ENCODE measurements around the gene LHX3. TPM values are rescaled to one million over a fixed set of nuclear protein-coding genes. Genes with fewer than 3 reads are reported as not detected.
A peak's percentile ranks its signal among the peaks of the same experiment; 100 is the strongest.

The LHX3 gene
- polyA plus RNA-seq, 4 donors = not detected

DNA sequence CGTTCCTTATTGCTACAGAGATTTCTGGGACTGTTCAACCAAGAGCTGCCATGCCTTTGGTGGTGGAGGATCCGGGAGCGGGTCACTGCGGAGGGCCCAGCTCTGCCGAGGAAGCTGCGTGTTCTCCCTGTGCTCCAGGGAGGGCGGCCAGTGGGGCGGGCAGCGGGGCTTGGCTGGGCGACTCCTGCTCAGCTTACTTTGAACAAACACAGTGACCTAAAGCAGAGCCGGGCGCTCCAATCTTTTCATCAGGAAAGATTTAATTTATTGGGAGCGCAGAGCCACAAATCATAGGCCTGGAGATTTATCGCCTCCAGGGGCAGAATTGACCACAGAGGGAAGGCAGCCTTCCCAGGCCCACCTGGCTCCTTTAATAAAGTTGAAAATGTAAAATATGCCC lies 27.7 kb downstream of the LHX3 start:
- Histone ChIP-seq H3K27me3 (ENCODE audit: control insufficient read depth in 3 of 3, insufficient read depth in 3 of 3, low read length in 3 of 3) (no peaks in the 10 kb centered on the region), H3K4me1 (ENCODE audit: control insufficient read depth in 3 of 3, insufficient read depth in 2 of 3, low read depth in 1 of 3, low read length in 2 of 3) (peaks cover 0 to 3% (median 0%) of the 10 kb centered on the region in 3 donors), H3K27ac (ENCODE audit: low read depth in 1 of 3, low read length in 2 of 3) (no peak overlapping the region), H3K4me3 (ENCODE audit: low read depth in 1 of 3, low read length in 3 of 3) (no peak overlapping the region), H3K36me3 (ENCODE audit: control insufficient read depth in 3 of 3, insufficient read depth in 2 of 3, low read depth in 1 of 3, low read length in 3 of 3) (no peaks in the 10 kb centered on the region), H3K9me3 (ENCODE audit: control insufficient read depth in 2 of 2, insufficient read depth in 1 of 2, low read depth in 1 of 2, low read length in 1 of 2) (no peaks in the 10 kb centered on the region)
- FAIRE-seq = no peak
- no peak for DNase-seq
- 82 to 89% (median 88%) methylated on average over 14 of the region's 14 CpGs for WGBS, 3 donors

DNA sequence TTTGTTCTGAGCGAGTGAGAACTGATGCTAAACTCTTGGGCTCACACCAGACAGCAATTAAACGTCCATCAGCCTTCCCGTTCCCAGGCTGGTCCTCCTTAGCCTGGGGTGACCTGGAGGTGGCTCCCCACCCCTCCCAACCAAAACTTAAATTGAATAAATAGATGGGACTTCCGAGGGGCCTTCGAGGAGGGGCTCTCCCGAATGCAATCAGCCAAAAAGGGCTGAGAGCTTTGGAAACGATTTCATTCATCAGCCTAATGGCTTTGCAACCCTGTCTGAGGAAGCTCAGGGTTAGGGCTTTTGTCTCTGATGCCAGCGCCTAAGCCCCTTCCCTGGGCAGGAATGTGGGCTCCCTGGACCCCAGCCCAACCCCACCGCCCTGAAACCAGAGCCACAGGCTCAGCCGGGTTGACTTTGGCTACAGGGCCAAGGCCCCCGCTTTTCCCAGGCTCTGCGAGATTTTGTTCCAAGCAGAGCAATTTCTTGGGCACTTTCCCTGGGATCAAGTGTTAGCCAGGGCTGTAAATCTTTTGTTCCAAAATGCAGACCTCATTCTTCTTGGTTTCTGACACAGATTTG lies 29.2 kb downstream of the LHX3 start:
- Histone ChIP-seq H3K4me1 (ENCODE audit: control insufficient read depth in 3 of 3, insufficient read depth in 2 of 3, low read depth in 1 of 3, low read length in 2 of 3) (peaks cover 0 to 12% (median 0%) of the 10 kb centered on the region in 3 donors), H3K36me3 (ENCODE audit: control insufficient read depth in 3 of 3, insufficient read depth in 2 of 3, low read depth in 1 of 3, low read length in 3 of 3) (no peaks in the 10 kb centered on the region), H3K9me3 (ENCODE audit: control insufficient read depth in 2 of 2, insufficient read depth in 1 of 2, low read depth in 1 of 2, low read length in 1 of 2) (no peaks in the 10 kb centered on the region), H3K27me3 (ENCODE audit: control insufficient read depth in 3 of 3, insufficient read depth in 3 of 3, low read length in 3 of 3) (no peaks in the 10 kb centered on the region), H3K4me3 (ENCODE audit: low read depth in 1 of 3, low read length in 3 of 3) (no peak overlapping the region), H3K27ac (ENCODE audit: low read depth in 1 of 3, low read length in 2 of 3) (no peak overlapping the region)
- WGBS, 3 donors = 57 to 63% (median 62%) methylated on average over 12 of the region's 12 CpGs
- no peak for FAIRE-seq
- DNase-seq = no peak

DNA sequence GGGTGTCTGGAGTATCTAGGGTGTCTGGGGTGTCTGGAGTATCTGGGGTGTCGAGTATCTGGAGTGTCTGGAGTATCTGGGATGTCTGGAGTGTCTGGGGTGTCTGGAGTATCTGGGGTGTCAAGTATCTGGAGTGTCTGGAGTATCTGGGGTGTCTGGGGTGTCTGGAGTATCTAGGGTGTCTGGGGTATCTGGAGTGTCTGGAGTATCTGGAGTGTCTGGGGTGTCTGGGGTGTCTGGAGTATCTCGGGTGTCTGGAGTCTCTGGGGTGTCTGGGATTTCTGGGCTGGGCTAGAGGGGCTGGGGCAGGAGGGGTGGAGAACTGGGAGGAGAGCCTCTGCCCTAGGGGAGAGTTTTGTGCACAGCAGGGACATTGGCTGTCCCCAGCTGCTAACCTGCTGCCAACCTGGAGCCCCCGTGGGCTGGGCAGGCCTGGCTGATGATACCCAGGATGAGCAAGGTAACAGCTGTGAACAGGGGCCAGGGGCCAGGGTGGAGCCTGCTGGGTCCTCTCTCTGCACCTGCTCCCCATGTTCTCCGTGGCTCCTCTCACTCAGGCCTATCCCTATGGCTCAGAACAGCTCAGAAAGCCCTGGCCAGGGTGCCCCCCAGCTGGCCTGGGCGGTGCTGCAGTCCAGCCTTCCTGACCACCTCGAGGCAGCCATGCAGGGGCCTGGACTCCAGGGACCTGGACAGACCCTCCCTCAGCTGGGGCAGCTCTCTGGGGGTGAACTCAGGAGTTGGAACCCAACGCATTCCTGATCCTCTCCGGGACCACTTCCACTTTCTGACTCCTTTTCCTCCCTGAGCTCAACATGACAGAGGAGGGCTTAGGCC lies 29.9 kb downstream of the LHX3 start:
- 51 to 63% (median 61%) methylated on average over 8 of the region's 8 CpGs for WGBS, 3 donors
- H3K36me3 ChIP-seq (ENCODE audit: control insufficient read depth in 3 of 3, insufficient read depth in 2 of 3, low read depth in 1 of 3, low read length in 3 of 3) = no peaks in the 10 kb centered on the region
- peaks cover 0 to 19% (median 0%) of the 10 kb centered on the region in 3 donors for H3K4me1 ChIP-seq (ENCODE audit: control insufficient read depth in 3 of 3, insufficient read depth in 2 of 3, low read depth in 1 of 3, low read length in 2 of 3)
- no peaks in the 10 kb centered on the region for H3K9me3 ChIP-seq (ENCODE audit: control insufficient read depth in 2 of 2, insufficient read depth in 1 of 2, low read depth in 1 of 2, low read length in 1 of 2)
- DNase-seq (no peak), FAIRE-seq (no peak)
- no peak overlapping the region for H3K4me3 ChIP-seq (ENCODE audit: low read depth in 1 of 3, low read length in 3 of 3)
- no peaks in the 10 kb centered on the region for H3K27me3 ChIP-seq (ENCODE audit: control insufficient read depth in 3 of 3, insufficient read depth in 3 of 3, low read length in 3 of 3)
- H3K27ac ChIP-seq (ENCODE audit: low read depth in 1 of 3, low read length in 2 of 3) = no peak overlapping the region

DNA sequence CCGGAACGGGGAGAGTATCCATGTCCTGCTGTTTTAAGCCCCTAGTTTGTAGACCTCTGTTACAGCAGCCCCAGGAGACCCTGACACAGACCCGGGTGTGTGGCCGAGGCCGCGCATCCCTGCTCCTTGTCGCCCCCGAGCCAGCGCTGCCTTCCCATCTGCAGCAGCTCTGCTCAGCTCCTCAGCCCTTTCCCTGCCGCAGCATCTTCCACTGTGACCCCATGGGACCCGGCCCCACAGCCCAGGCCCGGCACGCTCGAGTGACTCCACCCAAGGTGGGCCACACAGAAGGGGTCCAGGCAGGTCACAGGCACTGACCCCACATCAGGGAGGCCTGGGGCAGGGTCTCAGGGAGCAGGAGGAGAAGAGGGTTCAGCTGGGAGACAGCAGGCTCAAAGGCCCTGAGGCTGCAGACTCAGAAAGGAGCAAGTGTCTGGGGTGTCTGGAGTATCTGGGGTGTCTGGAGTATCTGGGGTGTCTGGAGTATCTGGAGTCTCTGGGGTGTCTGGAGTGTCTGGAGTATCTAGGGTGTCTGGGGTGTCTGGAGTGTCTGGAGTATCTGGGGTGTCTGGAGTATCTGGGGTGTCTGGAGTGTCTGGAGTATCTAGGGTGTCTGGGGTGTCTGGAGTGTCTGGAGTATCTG lies 31.2 kb downstream of the LHX3 start:
- Histone ChIP-seq H3K36me3 (ENCODE audit: control insufficient read depth in 3 of 3, insufficient read depth in 2 of 3, low read depth in 1 of 3, low read length in 3 of 3) (no peaks in the 10 kb centered on the region), H3K4me1 (ENCODE audit: control insufficient read depth in 3 of 3, insufficient read depth in 2 of 3, low read depth in 1 of 3, low read length in 2 of 3) (peaks cover 0 to 31% (median 0%) of the 10 kb centered on the region in 3 donors), H3K27ac (ENCODE audit: low read depth in 1 of 3, low read length in 2 of 3) (no peak overlapping the region), H3K9me3 (ENCODE audit: control insufficient read depth in 2 of 2, insufficient read depth in 1 of 2, low read depth in 1 of 2, low read length in 1 of 2) (no peaks in the 10 kb centered on the region), H3K4me3 (ENCODE audit: low read depth in 1 of 3, low read length in 3 of 3) (no peak overlapping the region), H3K27me3 (ENCODE audit: control insufficient read depth in 3 of 3, insufficient read depth in 3 of 3, low read length in 3 of 3) (peaks cover 0 to 4% (median 0%) of the 10 kb centered on the region in 3 donors)
- DNase-seq (no peak), FAIRE-seq (no peak)
- 90 to 93% (median 90%) methylated on average over 12 to 14 of the region's 14 CpGs for WGBS, 3 donors

DNA sequence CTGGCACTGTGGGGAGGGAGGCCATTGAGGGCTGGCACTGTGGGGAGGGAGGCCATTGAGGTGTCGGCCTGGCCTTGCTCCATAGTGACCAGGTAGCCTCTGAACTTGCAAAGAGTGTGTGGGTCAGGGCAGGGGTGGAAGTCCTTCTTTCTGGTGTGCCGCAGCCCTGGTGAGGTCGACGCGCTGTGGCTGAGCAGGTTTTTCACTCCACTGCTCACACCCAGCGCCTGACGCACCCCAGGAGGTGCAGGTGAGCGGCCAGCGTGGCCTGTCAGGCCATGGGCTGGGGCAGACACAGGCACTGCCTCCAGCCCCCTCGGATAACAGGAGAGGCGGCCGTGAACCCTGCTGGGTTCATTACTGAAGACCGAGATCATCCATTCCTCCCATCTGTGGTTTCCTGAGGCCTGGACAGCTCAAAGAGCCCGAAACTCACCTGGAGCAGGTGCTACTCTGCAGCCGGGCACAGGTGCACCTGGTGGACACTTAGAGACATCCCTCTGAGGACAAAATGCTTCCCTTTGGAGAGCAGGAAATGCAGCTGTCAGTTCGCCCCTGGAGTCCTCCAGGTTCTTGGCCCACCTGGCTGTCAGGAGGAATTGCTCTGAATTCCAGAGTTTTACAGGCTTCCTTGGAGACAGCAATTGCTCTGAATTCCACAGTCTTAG lies 32.4 kb downstream of the LHX3 start:
- H3K36me3 ChIP-seq (ENCODE audit: control insufficient read depth in 3 of 3, insufficient read depth in 2 of 3, low read depth in 1 of 3, low read length in 3 of 3) = no peaks in the 10 kb centered on the region
- no peaks in the 10 kb centered on the region for H3K9me3 ChIP-seq (ENCODE audit: control insufficient read depth in 2 of 2, insufficient read depth in 1 of 2, low read depth in 1 of 2, low read length in 1 of 2)
- H3K4me3 ChIP-seq (ENCODE audit: low read depth in 1 of 3, low read length in 3 of 3) = no peak overlapping the region
- FAIRE-seq (no peak), DNase-seq (no peak)
- WGBS, 3 donors = 71 to 82% (median 77%) methylated on average over 16 of the region's 16 CpGs
- no peak overlapping the region for H3K27ac ChIP-seq (ENCODE audit: low read depth in 1 of 3, low read length in 2 of 3)
- peaks cover 0 to 31% (median 0%) of the 10 kb centered on the region in 3 donors for H3K4me1 ChIP-seq (ENCODE audit: control insufficient read depth in 3 of 3, insufficient read depth in 2 of 3, low read depth in 1 of 3, low read length in 2 of 3)
- H3K27me3 ChIP-seq (ENCODE audit: control insufficient read depth in 3 of 3, insufficient read depth in 3 of 3, low read length in 3 of 3) = peaks cover 0 to 4% (median 0%) of the 10 kb centered on the region in 3 donors

DNA sequence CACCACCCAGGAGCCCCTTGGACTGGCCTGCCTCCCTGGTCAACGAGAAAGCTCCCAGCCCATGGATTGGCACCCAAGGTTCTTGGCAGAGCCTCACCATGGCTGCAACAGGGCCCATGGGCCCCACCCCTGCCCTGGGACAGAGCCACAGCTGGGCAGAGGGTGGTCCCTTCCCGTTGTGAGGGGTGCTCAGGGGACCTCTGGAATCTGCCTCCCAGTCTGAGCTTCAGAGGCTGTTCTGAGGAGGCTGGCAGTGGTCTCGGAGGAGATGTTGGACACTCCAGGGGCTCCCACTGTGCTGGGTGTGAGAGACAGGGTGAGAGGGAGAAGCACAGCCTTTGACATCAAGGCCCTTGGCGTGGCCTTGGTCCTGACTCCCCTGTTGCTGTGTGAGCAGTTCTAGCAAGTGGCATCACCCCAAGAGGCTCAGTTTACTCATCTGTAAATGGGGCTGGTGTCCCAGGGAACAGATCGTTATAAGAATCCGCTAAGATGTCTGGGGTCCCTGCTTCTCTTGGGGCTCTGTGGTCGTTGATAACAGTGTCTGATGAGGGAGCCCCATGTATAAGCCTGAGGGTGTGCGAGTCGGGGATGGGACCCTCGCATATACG lies 33.0 kb downstream of the LHX3 start:
- 68 to 73% (median 71%) methylated on average over 11 of the region's 11 CpGs for WGBS, 3 donors
- no peaks in the 10 kb centered on the region for H3K9me3 ChIP-seq (ENCODE audit: control insufficient read depth in 2 of 2, insufficient read depth in 1 of 2, low read depth in 1 of 2, low read length in 1 of 2)
- FAIRE-seq = no peak
- no peak overlapping the region for H3K4me3 ChIP-seq (ENCODE audit: low read depth in 1 of 3, low read length in 3 of 3)
- no peaks in the 10 kb centered on the region for H3K36me3 ChIP-seq (ENCODE audit: control insufficient read depth in 3 of 3, insufficient read depth in 2 of 3, low read depth in 1 of 3, low read length in 3 of 3)
- no peak for DNase-seq
- H3K27me3 ChIP-seq (ENCODE audit: control insufficient read depth in 3 of 3, insufficient read depth in 3 of 3, low read length in 3 of 3) = peaks cover 0 to 4% (median 0%) of the 10 kb centered on the region in 3 donors
- H3K27ac ChIP-seq (ENCODE audit: low read depth in 1 of 3, low read length in 2 of 3) = peak overlapping the region in 1 of 3 donors; percentile 53
- peaks cover 0 to 31% (median 0%) of the 10 kb centered on the region in 3 donors for H3K4me1 ChIP-seq (ENCODE audit: control insufficient read depth in 3 of 3, insufficient read depth in 2 of 3, low read depth in 1 of 3, low read length in 2 of 3)

DNA sequence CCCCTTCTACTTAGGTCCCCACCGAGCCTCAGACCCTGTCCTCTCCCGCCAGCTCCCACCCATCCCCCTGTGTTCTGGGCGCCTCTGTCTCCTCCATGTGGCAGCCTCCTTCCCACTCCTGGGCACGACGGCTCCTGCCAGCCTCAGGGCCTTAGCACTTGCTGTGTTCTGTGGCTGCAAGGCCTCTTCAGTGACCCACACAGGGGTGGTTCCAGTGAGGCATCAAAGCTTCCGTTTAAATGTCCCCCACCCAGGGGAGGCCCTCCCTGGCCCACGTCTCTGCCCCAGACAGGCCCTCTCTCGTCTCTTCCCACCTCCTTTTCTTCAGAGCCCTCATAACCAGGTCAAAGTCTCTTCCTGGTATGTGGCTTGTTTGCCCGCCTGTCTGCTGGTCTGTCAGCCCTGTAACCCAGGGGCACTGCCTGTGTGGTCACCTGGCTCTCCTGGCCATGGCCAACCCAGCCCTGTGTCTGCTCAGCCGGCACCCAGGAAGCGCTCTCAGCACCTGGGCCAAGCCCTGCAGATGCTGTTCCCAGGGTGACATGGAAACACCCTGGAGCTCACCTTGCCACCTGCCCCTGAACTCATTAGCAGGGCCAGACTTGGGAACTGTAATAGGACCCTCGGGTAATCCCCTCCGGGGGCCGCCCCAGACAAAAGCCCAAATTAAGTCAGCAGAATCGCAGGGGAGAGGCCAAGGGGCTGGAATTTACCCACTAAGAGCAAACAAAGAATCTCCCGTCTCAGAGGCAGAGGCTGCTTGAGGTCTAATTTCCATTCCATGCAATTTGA lies 33.7 kb downstream of the LHX3 start:
- Histone ChIP-seq H3K27me3 (ENCODE audit: control insufficient read depth in 3 of 3, insufficient read depth in 3 of 3, low read length in 3 of 3) (peaks cover 0 to 4% (median 0%) of the 10 kb centered on the region in 3 donors), H3K4me1 (ENCODE audit: control insufficient read depth in 3 of 3, insufficient read depth in 2 of 3, low read depth in 1 of 3, low read length in 2 of 3) (peaks cover 0 to 31% (median 0%) of the 10 kb centered on the region in 3 donors), H3K36me3 (ENCODE audit: control insufficient read depth in 3 of 3, insufficient read depth in 2 of 3, low read depth in 1 of 3, low read length in 3 of 3) (no peaks in the 10 kb centered on the region), H3K27ac (ENCODE audit: low read depth in 1 of 3, low read length in 2 of 3) (peak overlapping the region in 1 of 3 donors; percentile 53), H3K9me3 (ENCODE audit: control insufficient read depth in 2 of 2, insufficient read depth in 1 of 2, low read depth in 1 of 2, low read length in 1 of 2) (no peaks in the 10 kb centered on the region), H3K4me3 (ENCODE audit: low read depth in 1 of 3, low read length in 3 of 3) (no peak overlapping the region)
- peak; percentile 5 to 78 for DNase-seq
- no peak for FAIRE-seq
- WGBS, 3 donors = 22 to 37% (median 28%) methylated on average over 14 to 16 of the region's 16 CpGs
